ENCODE measurements around the gene CCNJ. TPM values are rescaled to one million over a fixed set of nuclear protein-coding genes. Genes with fewer than 3 reads are reported as not detected.

Gene CCNJ
- total and polyA plus RNA-seq, 9 of the 15 experiments (the other 6 are each of a cell fraction or from before 2014, with no cell fraction given) = 0.69 to 15.7 (median 9.2) TPM

DNA sequence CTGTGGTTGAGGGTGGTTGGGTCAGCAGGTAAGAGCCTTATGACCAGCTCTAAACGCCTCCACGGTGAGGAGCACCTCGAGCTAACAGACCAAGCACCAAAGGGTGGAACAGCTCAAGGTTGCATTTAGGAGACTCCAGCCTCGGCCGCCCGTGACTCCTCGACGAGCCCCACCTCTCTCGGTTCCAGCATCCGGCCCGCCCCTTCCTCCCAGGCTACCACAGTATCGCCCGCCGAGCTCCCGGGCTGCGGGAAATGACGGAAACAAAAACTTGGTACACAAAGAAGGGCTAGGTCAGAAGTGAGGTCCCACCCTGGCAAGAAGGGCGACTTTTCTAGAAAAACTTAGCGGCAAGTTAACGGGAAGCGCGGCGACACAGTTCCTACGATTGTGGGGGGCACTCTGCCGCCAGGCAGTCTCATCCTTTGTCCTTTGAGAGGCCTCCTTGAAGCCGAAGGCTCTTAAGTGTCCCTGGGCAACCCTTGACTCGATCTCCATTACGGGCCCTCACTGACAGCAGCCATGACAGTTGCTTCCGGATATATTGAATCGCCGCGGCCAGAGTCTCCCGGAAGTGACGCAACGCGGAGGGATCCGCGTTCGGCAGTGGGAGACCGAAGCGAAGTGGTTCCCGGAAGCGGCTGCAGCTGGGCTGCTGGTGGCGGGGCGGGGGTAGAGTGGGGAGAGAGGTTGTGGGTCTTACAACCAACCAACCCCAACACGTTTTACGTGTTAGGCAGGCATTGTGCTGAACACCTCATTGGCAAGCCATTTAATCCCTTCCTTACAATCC is 46.5 kb downstream of the CCNJ start (continued):
- TF ChIP-seq, protein P1, sequence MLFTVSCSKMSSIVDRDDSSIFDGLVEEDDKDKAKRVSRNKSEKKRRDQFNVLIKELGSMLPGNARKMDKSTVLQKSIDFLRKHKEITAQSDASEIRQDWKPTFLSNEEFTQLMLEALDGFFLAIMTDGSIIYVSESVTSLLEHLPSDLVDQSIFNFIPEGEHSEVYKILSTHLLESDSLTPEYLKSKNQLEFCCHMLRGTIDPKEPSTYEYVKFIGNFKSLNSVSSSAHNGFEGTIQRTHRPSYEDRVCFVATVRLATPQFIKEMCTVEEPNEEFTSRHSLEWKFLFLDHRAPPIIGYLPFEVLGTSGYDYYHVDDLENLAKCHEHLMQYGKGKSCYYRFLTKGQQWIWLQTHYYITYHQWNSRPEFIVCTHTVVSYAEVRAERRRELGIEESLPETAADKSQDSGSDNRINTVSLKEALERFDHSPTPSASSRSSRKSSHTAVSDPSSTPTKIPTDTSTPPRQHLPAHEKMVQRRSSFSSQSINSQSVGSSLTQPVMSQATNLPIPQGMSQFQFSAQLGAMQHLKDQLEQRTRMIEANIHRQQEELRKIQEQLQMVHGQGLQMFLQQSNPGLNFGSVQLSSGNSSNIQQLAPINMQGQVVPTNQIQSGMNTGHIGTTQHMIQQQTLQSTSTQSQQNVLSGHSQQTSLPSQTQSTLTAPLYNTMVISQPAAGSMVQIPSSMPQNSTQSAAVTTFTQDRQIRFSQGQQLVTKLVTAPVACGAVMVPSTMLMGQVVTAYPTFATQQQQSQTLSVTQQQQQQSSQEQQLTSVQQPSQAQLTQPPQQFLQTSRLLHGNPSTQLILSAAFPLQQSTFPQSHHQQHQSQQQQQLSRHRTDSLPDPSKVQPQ (CRISPR knock-in tag; IDR thresholded peaks at IDR 0.05; ENCODE audit: borderline replicate concordance) = no peak
- TF ChIP-seq ZNF408 (CRISPR knock-in tag; IDR thresholded peaks at IDR 0.05; ENCODE audit: low read depth) (no peak), DDX20 (tag; IDR thresholded peaks at IDR 0.05; ENCODE audit: low read depth) (no peak), ZBED1 (IDR thresholded peaks at IDR 0.05) (no peak), CHD2 (IDR thresholded peaks at IDR 0.05; ENCODE audit: low read depth, low read length) (peak; percentile 84), ZSCAN32 (CRISPR knock-in tag; IDR thresholded peaks at IDR 0.05) (no peak), CBX8 (IDR thresholded peaks at IDR 0.05; ENCODE audit: borderline replicate concordance, extremely low read depth, low read depth, low read length, poor library complexity, severe bottlenecking) (no peak), NR2C2 (CRISPR knock-in tag; IDR thresholded peaks at IDR 0.05) (no peak), NR2C2 (tag; IDR thresholded peaks at IDR 0.05) (peak; percentile 88), SMAD3 (CRISPR knock-in tag; conservative IDR thresholded peaks at IDR 0.05) (no peak)
- TF ChIP-seq, protein P2, sequence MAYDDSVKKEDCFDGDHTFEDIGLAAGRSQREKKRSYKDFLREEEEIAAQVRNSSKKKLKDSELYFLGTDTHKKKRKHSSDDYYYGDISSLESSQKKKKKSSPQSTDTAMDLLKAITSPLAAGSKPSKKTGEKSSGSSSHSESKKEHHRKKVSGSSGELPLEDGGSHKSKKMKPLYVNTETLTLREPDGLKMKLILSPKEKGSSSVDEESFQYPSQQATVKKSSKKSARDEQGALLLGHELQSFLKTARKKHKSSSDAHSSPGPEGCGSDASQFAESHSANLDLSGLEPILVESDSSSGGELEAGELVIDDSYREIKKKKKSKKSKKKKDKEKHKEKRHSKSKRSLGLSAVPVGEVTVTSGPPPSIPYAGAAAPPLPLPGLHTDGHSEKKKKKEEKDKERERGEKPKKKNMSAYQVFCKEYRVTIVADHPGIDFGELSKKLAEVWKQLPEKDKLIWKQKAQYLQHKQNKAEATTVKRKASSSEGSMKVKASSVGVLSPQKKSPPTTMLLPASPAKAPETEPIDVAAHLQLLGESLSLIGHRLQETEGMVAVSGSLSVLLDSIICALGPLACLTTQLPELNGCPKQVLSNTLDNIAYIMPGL (CRISPR knock-in tag; IDR thresholded peaks at IDR 0.05) = no peak
- TF ChIP-seq, protein P3, sequence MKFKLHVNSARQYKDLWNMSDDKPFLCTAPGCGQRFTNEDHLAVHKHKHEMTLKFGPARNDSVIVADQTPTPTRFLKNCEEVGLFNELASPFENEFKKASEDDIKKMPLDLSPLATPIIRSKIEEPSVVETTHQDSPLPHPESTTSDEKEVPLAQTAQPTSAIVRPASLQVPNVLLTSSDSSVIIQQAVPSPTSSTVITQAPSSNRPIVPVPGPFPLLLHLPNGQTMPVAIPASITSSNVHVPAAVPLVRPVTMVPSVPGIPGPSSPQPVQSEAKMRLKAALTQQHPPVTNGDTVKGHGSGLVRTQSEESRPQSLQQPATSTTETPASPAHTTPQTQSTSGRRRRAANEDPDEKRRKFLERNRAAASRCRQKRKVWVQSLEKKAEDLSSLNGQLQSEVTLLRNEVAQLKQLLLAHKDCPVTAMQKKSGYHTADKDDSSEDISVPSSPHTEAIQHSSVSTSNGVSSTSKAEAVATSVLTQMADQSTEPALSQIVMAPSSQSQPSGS (CRISPR knock-in tag; IDR thresholded peaks at IDR 0.05) = no peak
- TF ChIP-seq, protein P4, sequence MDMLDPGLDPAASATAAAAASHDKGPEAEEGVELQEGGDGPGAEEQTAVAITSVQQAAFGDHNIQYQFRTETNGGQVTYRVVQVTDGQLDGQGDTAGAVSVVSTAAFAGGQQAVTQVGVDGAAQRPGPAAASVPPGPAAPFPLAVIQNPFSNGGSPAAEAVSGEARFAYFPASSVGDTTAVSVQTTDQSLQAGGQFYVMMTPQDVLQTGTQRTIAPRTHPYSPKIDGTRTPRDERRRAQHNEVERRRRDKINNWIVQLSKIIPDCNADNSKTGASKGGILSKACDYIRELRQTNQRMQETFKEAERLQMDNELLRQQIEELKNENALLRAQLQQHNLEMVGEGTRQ (CRISPR knock-in tag; IDR thresholded peaks at IDR 0.05) = no peak
- TF ChIP-seq, protein P5, sequence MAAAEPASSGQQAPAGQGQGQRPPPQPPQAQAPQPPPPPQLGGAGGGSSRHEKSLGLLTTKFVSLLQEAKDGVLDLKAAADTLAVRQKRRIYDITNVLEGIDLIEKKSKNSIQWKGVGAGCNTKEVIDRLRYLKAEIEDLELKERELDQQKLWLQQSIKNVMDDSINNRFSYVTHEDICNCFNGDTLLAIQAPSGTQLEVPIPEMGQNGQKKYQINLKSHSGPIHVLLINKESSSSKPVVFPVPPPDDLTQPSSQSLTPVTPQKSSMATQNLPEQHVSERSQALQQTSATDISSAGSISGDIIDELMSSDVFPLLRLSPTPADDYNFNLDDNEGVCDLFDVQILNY (CRISPR knock-in tag; IDR thresholded peaks at IDR 0.05) = no peak; the same call in 1 of the 2 replicates
- TF ChIP-seq, protein P6, sequence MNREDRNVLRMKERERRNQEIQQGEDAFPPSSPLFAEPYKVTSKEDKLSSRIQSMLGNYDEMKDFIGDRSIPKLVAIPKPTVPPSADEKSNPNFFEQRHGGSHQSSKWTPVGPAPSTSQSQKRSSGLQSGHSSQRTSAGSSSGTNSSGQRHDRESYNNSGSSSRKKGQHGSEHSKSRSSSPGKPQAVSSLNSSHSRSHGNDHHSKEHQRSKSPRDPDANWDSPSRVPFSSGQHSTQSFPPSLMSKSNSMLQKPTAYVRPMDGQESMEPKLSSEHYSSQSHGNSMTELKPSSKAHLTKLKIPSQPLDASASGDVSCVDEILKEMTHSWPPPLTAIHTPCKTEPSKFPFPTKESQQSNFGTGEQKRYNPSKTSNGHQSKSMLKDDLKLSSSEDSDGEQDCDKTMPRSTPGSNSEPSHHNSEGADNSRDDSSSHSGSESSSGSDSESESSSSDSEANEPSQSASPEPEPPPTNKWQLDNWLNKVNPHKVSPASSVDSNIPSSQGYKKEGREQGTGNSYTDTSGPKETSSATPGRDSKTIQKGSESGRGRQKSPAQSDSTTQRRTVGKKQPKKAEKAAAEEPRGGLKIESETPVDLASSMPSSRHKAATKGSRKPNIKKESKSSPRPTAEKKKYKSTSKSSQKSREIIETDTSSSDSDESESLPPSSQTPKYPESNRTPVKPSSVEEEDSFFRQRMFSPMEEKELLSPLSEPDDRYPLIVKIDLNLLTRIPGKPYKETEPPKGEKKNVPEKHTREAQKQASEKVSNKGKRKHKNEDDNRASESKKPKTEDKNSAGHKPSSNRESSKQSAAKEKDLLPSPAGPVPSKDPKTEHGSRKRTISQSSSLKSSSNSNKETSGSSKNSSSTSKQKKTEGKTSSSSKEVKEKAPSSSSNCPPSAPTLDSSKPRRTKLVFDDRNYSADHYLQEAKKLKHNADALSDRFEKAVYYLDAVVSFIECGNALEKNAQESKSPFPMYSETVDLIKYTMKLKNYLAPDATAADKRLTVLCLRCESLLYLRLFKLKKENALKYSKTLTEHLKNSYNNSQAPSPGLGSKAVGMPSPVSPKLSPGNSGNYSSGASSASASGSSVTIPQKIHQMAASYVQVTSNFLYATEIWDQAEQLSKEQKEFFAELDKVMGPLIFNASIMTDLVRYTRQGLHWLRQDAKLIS (CRISPR knock-in tag; IDR thresholded peaks at IDR 0.05) = no peak

Measured in K562 (cell line).